Lung microvascular endothelial cell (primary cell): ENCODE results near the gene COL6A1. TPM values are rescaled to one million over a fixed set of nuclear protein-coding genes. Genes with fewer than 3 reads are reported as not detected.
"Not testable (repeated sequence)": the region's sequence is repeated elsewhere in the genome, so short reads cannot be mapped to it uniquely, and the experiment has no call there.

ENCODE experiments used
- DNase-seq, 2 donors: peaks; one replicate each; pipeline versions ENCODE4 v3.0.0 to v3.0.0-alpha.2; 2010; ENCODE audit warnings: low read depth in 2 of 2
- total RNA-seq: library from RNA; depleted of rRNA; stranded (reverse); fragments of >200 nt; gene quantifications from 2 replicates; pipeline ENCODE4 v1.2.1, GENCODE V29; 2014

COL6A1 gene
- total RNA-seq, 1 donor from 2014 or later: 4.0 TPM

GRCh38 chr21:45945066-45945867, 36.3 kb upstream of the COL6A1 start:
- DNase-seq: no peak

- DNase-seq: no peak
Observed at GRCh38 chr21:45945868-45946210, 35.7 kb upstream of the COL6A1 start.

GRCh38 chr21:45947296-45947695, 34.3 kb upstream of the COL6A1 start:
- no peak for DNase-seq

GRCh38 chr21:45947716-45948255, 33.8 kb upstream of the COL6A1 start:
- DNase-seq: no peak

GRCh38 chr21:45948576-45949141, 32.9 kb upstream of the COL6A1 start:
- DNase-seq: no peak

- DNase-seq: no peak
Observed at GRCh38 chr21:45949928-45950739, 31.4 kb upstream of the COL6A1 start.

GRCh38 chr21:45950740-45951515, 30.6 kb upstream of the COL6A1 start:
- no peak for DNase-seq

GRCh38 chr21:45951676-45952075, 29.9 kb upstream of the COL6A1 start:
- DNase-seq: no peak

- not testable (repeated sequence) for DNase-seq
Observed at GRCh38 chr21:45952527-45952926, 29.0 kb upstream of the COL6A1 start.

GRCh38 chr21:45952974-45953373, 28.6 kb upstream of the COL6A1 start:
- no peak for DNase-seq

- DNase-seq: no peak
Observed at GRCh38 chr21:45954261-45954660, 27.3 kb upstream of the COL6A1 start.

- no peak for DNase-seq
Observed at GRCh38 chr21:45954921-45955320, 26.6 kb upstream of the COL6A1 start.

- DNase-seq: no peak
Observed at GRCh38 chr21:45957551-45957950, 24.0 kb upstream of the COL6A1 start.

GRCh38 chr21:45957981-45958600, 23.5 kb upstream of the COL6A1 start:
- no peak for DNase-seq

GRCh38 chr21:45959182-45959581, 22.4 kb upstream of the COL6A1 start:
- DNase-seq: no peak

- no peak for DNase-seq
Observed at GRCh38 chr21:45959779-45960390, 21.7 kb upstream of the COL6A1 start.

- not testable (repeated sequence) for DNase-seq
Observed at GRCh38 chr21:45961408-45961807, 20.2 kb upstream of the COL6A1 start.

- DNase-seq: no peak
Observed at GRCh38 chr21:45962531-45963231, 18.9 kb upstream of the COL6A1 start.

GRCh38 chr21:45963232-45963570, 18.4 kb upstream of the COL6A1 start:
- DNase-seq: no peak

- DNase-seq: no peak
Observed at GRCh38 chr21:45964649-45965048, 16.9 kb upstream of the COL6A1 start.
